SK-N-SH treated with all-trans-retinoic acid at 6 μM for 48 hours (cell line): Measurements from ENCODE around the gene TRAPPC2.

Source experiments
- ATAC-seq: fragments of 200-7000 bp; cut with Tn5 transposase; 3 replicates; pipeline ENCODE4 v1.9.1; 2020; ENCODE audit warnings: mild to moderate bottlenecking, moderate library complexity
- ARNTL ChIP-seq: fragments of 450-650 bp; formaldehyde crosslinking; IDR thresholded peaks from 2 replicates; pipeline ENCODE4 v1.5.0; 2020; ENCODE audit warnings: low read depth, mild to moderate bottlenecking, moderate library complexity, borderline replicate concordance
- CREB5 ChIP-seq: fragments of 250-450 bp; sonication (Bioruptor Pico); IDR thresholded peaks from 2 replicates; pipeline ENCODE4 v1.5.1; 2020; ENCODE audit warnings: low read depth, mild to moderate bottlenecking, moderate library complexity
- CSRNP3 ChIP-seq: fragments of 250-450 bp; sonication (Bioruptor Pico); IDR thresholded peaks from 2 replicates; pipeline ENCODE4 v1.5.1; 2021; ENCODE audit warnings: mild to moderate bottlenecking, moderate library complexity
- ESRRG ChIP-seq: fragments of 250-450 bp; sonication (Bioruptor Pico); IDR thresholded peaks from 2 replicates; pipeline ENCODE4 v1.6.1; 2021; ENCODE audit warnings: mild to moderate bottlenecking
- GLIS3 ChIP-seq: fragments of 250-450 bp; sonication (Bioruptor Pico); IDR thresholded peaks from 2 replicates; pipeline ENCODE4 v1.5.0; 2020; ENCODE audit warnings: mild to moderate bottlenecking, moderate library complexity
- ISL1 ChIP-seq: fragments of 250-450 bp; sonication (Bioruptor Pico); IDR thresholded peaks from 2 replicates; pipeline ENCODE4 v2.1.2; 2022; ENCODE audit warnings: mild to moderate bottlenecking, moderate library complexity
- OSR1 ChIP-seq: fragments of 250-450 bp; sonication (Bioruptor Pico); IDR thresholded peaks from 2 replicates; pipeline ENCODE4 v1.8.0; 2022; ENCODE audit warnings: moderate library complexity, mild to moderate bottlenecking, inconsistent platforms
- PATZ1 ChIP-seq: fragments of 250-450 bp; sonication (Bioruptor Pico); IDR thresholded peaks from 2 replicates; pipeline ENCODE4 v1.8.0; 2020; ENCODE audit warnings: mild to moderate bottlenecking, moderate library complexity, borderline replicate concordance
- POU6F1 ChIP-seq: fragments of 250-450 bp; sonication (Bioruptor Pico); IDR thresholded peaks from 2 replicates; pipeline ENCODE4 v1.8.0; 2021; ENCODE audit warnings: low read depth, mild to moderate bottlenecking, moderate library complexity, borderline replicate concordance
- PPARA ChIP-seq: fragments of 250-450 bp; sonication (Bioruptor Pico); IDR thresholded peaks from 2 replicates; pipeline ENCODE4 v1.5.0; 2020; ENCODE audit warnings: mild to moderate bottlenecking, borderline replicate concordance
- RARB ChIP-seq: fragments of 250-450 bp; sonication (Bioruptor Pico); IDR thresholded peaks from 2 replicates; pipeline ENCODE4 v1.8.0; 2021; ENCODE audit warnings: mild to moderate bottlenecking, moderate library complexity
- SNAI2 ChIP-seq: fragments of 250-450 bp; sonication (Bioruptor Pico); IDR thresholded peaks from 2 replicates; pipeline ENCODE4 v1.5.0; 2020; ENCODE audit warnings: mild to moderate bottlenecking, moderate library complexity
- TOX ChIP-seq: fragments of 250-450 bp; sonication (Bioruptor Pico); IDR thresholded peaks from 2 replicates; pipeline ENCODE4 v1.8.0; 2021; ENCODE audit warnings: mild to moderate bottlenecking, moderate library complexity, borderline replicate concordance
- ZC3H10 ChIP-seq: fragments of 250-450 bp; sonication (Bioruptor Pico); IDR thresholded peaks from 2 replicates; pipeline ENCODE4 v1.5.1; 2021; ENCODE audit warnings: mild to moderate bottlenecking, moderate library complexity
- ZFP3 ChIP-seq: fragments of 250-450 bp; sonication (Bioruptor Pico); IDR thresholded peaks from 2 replicates; pipeline ENCODE4 v1.5.0; 2020; ENCODE audit warnings: mild to moderate bottlenecking, moderate library complexity
- ZFP30 ChIP-seq: fragments of 450-650 bp; formaldehyde crosslinking; IDR thresholded peaks from 2 replicates; pipeline ENCODE4 v1.5.0; 2022; ENCODE audit warnings: mild to moderate bottlenecking, moderate library complexity
- ZNF565 ChIP-seq: fragments of 450-650 bp; formaldehyde crosslinking; conservative IDR thresholded peaks from 2 replicates; pipeline ENCODE4 v1.5.0; 2020; ENCODE audit warnings: low read depth, mild to moderate bottlenecking, moderate library complexity
- ZNF8 ChIP-seq: fragments of 450-650 bp; formaldehyde crosslinking; IDR thresholded peaks from 2 replicates; pipeline ENCODE4 v1.5.0; 2020; ENCODE audit warnings: mild to moderate bottlenecking, moderate library complexity

TRAPPC2 gene

GRCh38 chrX:13689741-13690211 lies 44.6 kb downstream of the TRAPPC2 start:
- ATAC-seq, result peak; percentile 11

GRCh38 chrX:13688958-13689740 lies 45.3 kb downstream of the TRAPPC2 start, which contains the start of gene RAB9A:
RAB9A (plus strand) TSS chrX:13689128; CDS start chrX:13708747, 19,619 bp downstream.
- no peak for TF ChIP-seq GLIS3 (CRISPR knock-in tag)
- no peak for TF ChIP-seq CSRNP3 (CRISPR knock-in tag)
- no peak for TF ChIP-seq ZFP3 (CRISPR knock-in tag)
- peak; percentile 96 for ATAC-seq

More at GRCh38 chrX:13689741-13690211, 44.6 kb downstream of the TRAPPC2 start:
- no peak for TF ChIP-seq ZNF8
- no peak for TF ChIP-seq ESRRG
- no peak for TF ChIP-seq SNAI2 (CRISPR knock-in tag)
- no peak for TF ChIP-seq ZC3H10 (CRISPR knock-in tag)
- TF ChIP-seq POU6F1 (CRISPR knock-in tag), result no peak
- no peak for TF ChIP-seq ISL1 (CRISPR knock-in tag)
- TF ChIP-seq, all 23 proteins: peak for 0

- no peak for TF ChIP-seq ZFP30 (CRISPR knock-in tag)
- no peak for TF ChIP-seq CSRNP3 (CRISPR knock-in tag)
- no peak for TF ChIP-seq TOX
- no peak for TF ChIP-seq CREB5 (CRISPR knock-in tag)
- no peak for TF ChIP-seq ESRRG
- no peak for TF ChIP-seq PATZ1 (CRISPR knock-in tag)
- TF ChIP-seq ZNF565 (CRISPR knock-in tag), result no peak
- no peak for TF ChIP-seq ARNTL (CRISPR knock-in tag)
- no peak for TF ChIP-seq ZFP3 (CRISPR knock-in tag)
- no peak for TF ChIP-seq SNAI2 (CRISPR knock-in tag)
- ATAC-seq, result peak; percentile 8; the same call in 2 of the 3 replicates
Observed at GRCh38 chrX:13688384-13688957, 45.9 kb downstream of the TRAPPC2 start.

GRCh38 chrX:13687203-13687602 lies 47.2 kb downstream of the TRAPPC2 start:
- ATAC-seq, result no peak
- no peak for TF ChIP-seq ZFP3 (CRISPR knock-in tag)
- no peak for TF ChIP-seq PPARA (CRISPR knock-in tag)
- TF ChIP-seq CREB5 (CRISPR knock-in tag), result no peak
- TF ChIP-seq RARB (CRISPR knock-in tag), result no peak
- TF ChIP-seq ISL1 (CRISPR knock-in tag), result no peak
- no peak for TF ChIP-seq OSR1 (CRISPR knock-in tag)
